ENCODE results near the gene OXLD1.

OXLD1 gene

DNA sequence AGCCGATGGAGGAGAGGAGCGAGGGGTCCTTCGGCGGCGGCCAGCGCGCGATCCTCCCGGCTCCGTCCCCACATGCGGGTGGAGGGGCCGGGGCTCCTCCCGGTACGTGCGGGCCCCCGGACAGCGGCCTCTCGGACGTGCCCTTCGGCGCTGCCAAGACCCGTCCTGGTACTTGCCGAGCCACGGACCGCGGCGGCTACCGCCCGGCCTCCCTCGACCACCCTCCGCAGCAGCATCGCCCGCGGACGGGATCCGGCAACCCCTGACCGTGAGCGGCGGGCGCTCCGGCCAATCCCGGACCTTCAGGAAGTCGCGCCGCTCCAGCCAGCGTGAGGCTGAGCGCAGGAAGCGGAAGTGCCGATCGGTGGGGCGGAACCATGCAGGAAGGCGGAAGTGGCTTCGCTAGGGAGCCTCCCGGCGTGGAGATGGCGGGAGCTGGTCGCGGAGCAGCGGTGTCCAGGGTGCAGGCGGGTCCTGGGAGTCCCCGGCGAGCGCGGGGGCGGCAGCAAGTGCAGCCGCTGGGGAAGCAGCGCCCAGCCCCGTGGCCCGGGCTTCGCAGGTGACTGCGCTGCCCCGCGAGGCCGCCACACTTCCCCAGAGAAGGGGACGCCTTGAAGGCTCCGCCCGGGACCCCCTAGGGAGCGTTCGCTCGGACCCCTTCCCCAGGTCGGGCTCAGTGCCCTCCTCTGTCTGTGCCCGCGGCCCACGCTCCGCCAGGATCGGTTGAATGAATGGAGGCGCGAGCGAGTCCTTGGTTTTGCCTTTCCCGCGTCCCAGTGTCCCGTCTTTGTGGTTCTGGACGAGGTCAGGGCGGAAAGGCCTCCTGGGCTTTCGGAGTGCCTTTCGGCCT, at the start of gene OXLD1, which contains the start of gene CCDC137:
Gene OXLD1, minus strand, starts transcription at position 264 of the 850 bp plus-strand sequence. Its CDS starts 28 bp downstream, at position 236.
Gene CCDC137, plus strand, starts transcription at position 396 of the 850 bp plus-strand sequence. Its CDS starts 30 bp downstream, at position 426.
- peak; percentile 87 to 92 for DNase-seq (ENCODE audit: low read depth in 2 of 2)

GRCh38 chr17:81715107-81715871, 48.9 kb upstream of the OXLD1 start:
- DNase-seq (ENCODE audit: low read depth in 2 of 2), result no peak

DNA sequence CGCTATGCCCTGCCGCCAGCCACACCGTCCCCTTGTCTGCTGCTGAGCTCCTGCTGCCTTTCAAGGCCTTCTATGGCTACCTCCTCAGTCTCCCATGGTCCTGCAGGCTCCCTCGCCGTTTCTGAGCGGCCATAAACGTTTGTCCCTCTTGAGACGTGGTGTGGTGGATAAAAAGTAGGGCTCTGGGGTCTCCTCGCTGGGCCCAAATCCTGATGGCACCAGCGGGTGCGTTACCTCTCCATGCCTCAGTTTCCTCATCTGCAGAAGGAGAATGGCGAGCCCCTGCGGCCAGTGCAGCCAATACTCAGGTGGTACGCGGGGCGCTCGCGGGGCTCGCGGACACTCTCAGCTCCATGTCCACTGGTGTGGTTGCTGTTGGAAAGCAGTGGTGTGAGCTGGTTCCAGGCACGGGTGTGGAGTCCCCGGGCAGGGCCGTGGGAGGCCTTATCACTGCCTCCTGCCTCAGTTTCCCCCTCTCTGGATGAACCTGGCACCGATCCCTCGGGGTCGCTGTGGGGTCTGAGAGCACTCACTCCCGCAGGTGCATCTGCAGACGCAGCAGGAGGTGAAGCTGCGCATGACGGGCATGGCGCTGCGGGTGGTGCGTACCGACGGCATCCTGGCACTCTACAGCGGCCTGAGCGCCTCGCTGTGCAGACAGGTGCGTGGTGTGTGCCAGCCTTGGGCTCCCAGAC, 48.2 kb upstream of the OXLD1 start:
- no peak for DNase-seq (ENCODE audit: low read depth in 2 of 2)

DNA sequence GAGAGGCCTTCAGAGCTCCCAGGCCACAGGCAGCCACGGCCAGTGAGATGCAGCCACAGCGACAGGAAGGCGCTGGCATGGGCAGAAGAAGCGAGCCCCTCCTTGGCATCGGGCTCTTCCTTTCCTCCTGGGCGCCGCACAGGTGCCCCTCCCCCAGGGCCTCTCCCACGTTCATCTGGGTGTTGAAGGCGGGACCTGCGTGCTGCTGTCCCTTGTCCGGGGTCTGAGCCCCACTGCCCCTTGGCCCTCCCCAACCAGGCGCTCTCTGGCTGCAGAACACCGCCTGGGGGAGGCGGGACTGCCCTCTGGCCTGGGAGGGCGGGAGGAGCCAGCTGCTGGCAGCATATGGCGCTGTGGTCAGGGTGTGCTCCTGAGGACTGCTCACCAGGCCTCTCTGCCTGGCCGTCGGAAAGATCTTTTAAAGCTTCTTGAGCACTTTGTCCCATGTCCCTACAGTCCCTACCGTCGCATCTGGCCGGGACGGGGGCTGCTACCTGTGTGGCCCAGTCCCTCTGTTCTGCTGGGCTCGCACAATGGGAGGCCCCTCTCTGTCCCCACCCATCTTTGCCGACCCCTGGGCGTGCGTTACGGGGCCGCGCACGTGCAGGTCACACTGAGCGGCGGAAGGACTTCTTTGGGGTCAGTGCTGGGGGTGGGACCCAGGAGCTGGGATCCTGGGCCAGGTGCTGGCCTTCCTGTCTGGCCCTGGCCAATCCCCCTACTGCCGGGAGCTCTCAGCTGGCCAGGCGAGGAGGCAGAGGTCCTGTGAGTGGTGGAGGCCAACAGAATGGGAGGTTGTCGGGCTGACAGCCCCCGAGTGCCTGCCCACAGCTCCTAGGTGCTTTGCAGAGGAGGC, 47.4 kb upstream of the OXLD1 start:
- DNase-seq (ENCODE audit: low read depth in 2 of 2), result no peak

DNA sequence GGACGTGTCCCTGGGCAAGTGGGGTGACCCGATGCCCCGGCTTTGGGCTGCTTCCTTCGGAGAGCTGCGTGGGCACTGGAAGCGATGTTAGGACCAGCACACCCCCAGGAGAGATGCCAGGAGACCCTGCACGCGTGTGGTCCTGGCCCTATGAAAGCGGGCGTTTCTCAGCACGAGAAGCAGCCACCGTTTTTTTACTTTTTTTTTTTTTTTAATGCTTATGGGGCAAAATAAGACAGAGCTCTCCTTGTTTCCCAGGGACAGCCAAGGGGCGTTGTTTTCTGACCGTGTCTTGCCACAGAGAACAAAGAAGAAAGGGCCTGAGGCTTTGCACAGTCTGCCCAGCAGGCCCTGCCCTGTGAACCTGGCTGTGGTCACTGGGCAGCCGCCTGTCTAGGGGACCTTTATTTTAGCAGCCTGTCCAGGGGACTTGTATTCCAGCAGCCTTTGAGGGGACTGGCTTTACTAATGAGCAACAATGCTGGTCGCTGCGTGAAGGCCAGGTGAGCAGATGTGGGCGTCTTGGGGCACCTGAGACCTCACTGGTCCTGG, 46.7 kb upstream of the OXLD1 start:
- DNase-seq (ENCODE audit: low read depth in 2 of 2), result no peak

DNA sequence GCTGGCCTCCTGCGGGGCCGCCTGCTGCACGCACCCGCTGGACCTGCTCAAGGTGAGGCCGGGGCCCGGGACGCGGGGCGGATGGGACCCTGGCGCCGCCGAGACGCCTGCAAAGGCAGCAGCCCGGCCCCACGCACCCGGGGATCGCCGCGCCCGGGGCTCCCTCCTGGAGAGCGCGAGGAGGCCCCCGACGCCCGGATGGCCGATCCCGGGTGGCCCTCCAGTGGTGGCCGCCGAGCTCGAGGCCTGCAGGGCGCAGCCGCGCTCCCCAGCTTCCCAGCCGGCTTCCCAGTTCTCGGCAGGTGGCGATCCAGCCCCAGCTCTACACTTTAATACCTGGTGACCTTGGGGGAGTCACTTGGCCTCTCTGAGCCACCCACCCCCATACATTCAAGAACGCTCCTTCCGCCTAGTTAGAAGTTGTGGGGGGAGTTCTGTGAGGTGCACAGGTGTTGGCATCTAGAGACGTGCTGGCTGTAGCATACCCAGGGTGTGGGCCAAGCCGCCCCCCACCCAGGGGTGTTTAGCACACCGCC, 46.1 kb upstream of the OXLD1 start:
- DNase-seq (ENCODE audit: low read depth in 2 of 2), result no peak

GRCh38 chr17:81711814-81712467, 45.5 kb upstream of the OXLD1 start, which contains the start of gene SLC25A10:
Gene SLC25A10, plus strand, starts transcription at chr17:81712284. Its CDS starts 143 bp downstream, at chr17:81712427.
- DNase-seq (ENCODE audit: low read depth in 2 of 2), result peak; percentile 71 to 79

DNA sequence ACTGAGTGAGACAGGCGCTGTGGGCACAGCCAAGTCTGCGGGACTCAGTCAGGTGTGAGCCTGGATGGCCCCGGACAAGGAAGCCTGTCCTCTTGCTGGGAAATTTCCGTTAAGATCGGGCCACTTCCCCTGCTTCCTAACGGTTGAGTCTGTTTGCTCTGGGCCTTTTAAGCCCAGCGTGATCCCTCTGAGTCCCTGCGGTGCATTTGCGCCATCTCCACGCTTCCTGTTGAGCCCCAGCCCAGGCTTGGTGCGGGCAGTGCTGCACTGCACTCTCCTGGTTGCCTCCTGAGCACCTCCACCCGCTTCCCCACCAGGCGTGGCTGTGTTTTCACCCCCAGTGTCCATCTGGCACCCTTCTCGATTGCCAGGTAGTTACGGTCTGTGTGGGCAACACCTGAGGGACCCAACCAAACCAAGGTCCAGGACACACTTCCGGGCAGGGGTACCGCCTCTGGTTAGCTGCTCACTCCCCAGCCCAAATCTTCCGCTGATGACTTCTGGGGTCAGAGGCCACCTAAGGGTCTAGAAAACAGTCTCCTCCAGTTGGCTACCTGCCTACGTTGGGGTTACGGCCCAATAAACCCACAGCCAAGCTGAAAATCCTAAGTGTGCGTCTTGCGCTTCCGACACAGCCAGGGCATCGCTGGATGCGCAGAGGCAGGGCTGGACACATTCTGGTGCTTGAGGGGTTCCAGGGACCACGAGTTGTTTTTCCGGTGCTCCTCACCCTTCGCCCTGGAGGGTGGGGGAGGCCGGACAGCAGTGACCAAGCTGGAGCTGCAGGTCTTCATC, 44.3 kb upstream of the OXLD1 start:
- DNase-seq (ENCODE audit: low read depth in 2 of 2), result no peak

DNA sequence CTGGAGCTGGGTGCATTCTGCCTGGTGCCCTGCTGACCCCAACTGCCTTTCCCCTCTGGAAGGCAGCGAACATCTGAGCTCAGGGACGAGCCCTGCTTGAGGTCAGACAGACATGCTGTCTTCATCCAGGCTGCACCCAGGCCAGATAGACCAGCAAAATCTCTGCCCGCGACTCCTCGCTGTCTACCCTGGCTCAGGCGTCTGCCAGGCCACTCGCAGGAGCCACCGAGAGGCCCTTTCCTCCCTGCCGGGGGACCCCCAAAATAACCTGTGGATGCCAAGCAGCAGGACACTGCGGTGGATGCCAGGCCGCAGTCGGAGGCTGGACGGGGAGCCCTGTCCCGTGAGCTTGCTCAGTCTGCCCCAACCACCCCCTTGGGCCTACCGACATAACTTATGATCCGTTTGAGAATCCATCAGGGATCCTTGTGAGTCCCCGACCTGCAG, 42.4 kb upstream of the OXLD1 start:
- DNase-seq (ENCODE audit: low read depth in 2 of 2), result no peak

DNA sequence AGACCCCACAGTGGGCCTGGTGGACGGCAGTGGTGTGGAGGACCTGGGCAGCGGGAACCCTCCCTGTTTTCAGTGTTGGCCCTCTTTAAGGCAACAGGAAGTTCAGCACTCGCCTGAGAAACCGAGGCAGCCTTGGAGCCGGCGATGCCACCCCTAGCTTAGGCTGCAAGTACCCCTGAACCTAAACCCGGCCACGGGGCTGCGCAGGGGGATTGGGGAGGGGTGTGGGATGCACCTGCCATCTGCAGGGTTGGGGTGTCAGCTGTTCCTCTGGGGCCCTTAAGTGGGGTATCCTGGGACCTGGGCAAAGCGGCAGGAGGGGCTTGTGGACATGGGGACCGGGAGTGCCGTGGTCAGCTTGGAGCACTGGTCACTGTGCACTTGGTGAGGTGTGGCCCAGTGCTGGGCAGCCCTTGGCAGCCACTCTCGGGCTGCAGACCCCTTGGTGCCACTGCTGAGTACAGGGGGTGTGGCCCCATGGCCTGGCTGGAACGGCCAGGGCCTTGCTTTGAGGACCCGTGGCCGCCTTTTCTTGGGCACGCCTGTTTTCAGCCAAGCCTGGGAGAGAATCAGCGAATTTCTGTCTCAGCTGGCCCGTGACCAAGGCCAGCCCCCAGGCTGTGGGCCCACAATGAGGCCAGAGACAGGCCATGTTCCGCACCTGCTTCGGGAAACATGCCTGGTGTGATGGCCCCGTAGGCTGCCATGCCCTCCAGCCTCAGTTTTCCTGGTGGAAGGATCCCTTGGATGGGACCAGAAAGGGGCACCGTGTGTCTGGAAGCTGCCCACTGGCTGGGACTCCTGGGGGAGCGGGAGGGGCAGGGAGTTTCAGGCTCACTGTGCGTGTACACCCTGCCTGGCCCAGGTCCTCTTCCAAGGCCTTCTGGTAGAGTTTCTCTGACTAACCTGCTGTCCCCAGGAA, 41.6 kb upstream of the OXLD1 start:
- DNase-seq (ENCODE audit: low read depth in 2 of 2), result no peak

DNA sequence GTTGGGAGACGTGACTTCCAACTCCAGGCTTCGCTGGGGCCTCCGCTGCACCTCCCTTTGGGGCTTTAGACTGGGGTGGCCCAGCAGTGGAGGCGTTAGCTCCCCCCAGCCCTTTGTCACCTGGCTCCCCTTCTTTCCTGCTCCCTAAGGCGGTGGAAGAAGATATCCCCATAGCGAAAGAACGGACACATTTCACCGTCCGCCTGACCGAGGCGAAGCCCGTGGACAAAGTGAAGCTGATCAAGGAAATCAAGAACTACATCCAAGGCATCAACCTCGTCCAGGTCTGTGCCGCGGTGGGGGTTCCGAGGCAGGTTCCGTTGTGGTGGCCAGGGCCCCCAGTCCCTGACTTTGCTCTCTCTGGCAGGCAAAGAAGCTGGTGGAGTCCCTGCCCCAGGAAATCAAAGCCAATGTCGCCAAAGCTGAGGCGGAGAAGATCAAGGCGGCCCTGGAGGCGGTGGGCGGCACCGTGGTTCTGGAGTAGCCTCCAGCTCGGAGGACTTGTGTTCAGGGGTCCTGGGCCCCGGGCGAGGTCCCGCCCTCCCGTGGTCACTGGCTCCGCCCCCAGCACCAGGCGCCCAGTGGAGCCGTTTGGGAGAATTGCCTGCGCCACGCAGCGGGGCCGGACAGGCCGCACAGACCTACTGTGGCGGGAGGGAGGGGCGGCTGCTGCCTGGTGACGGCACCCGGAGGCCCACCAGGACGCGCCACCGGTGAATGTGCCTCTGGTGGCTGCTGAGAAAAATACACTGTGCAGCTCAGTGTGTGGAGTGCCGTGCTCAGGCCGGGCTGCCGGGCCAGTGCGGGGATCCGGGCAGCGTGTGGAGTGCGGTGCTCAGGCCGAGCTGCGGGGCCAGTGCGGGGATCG, 40.6 kb upstream of the OXLD1 start:
- DNase-seq (ENCODE audit: low read depth in 2 of 2), result no peak

DNA sequence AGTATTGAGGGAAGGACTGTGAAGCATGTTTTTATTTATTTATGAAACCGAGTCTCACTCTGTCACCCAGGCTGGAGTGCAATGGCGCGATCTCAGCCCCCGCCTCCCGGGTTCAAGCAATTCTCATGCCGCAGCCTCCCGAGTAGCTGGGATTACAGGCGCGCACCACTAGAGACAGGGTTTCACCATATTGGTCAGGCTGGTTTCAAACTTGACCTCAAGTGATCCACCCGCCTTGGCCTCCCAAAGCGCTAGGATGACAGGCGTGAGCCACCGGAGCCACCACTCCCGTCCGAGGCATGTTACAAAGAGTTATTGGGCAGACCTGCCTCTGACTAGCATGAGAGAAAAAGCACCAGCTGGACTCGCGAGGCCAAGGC, 39.8 kb upstream of the OXLD1 start:
- no peak for DNase-seq (ENCODE audit: low read depth in 2 of 2)

GRCh38 chr17:81705518-81706231, 39.3 kb upstream of the OXLD1 start:
- no peak for DNase-seq (ENCODE audit: low read depth in 2 of 2)

DNA sequence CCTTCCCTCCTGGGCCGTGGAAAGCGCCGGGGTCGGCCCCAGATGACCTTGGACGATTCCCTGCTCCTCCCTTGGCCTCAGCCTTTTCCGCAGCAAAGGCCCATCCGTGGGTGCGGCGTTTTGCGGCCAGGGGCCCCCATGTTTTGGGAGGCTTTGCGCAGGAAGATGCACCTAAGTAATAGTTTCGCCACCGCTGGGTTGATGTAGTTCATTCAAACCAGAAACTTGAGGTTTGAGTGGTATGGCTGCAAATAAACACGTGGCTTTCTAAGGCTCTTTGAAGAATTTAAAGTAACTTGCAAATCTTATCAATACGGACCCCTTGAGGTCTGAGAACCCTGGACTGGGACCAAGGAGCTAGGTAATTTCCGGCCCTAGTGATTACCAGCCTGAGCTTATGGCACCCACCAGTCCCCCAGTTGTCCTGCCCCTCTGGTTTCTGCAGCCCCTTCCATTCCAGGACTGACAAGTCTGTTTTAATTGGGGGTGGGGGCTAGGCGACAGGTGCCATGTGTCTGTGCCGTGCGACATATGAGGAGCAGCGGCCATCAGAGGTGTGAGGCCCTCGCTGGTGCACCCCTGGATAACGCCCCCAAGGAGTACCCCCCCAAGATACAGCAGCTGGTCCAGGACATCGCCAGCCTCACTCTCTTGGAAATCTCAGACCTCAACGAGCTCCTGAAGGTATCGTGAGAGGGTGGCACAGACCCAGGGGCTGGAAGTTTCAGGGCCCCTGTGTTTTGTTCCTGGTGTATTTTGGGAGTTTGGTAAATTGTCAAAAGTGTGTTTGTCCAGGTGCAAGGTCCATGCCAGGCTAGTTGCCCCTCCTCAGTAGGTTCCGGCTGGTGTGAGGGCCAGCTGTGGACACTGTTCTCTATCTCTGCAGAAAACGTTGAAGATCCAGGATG, 37.6 kb upstream of the OXLD1 start:
- DNase-seq (ENCODE audit: low read depth in 2 of 2), result no peak
